KMS-11 (cell line): ENCODE data around the gene SLFN12L.
"Not testable (repeated sequence)": the region's sequence is repeated elsewhere in the genome, so short reads cannot be mapped to it uniquely, and the experiment has no call there.

ENCODE experiments used
- H2AFZ ChIP-seq: fragments of 200-600 bp; sonication (generic); 2 replicates; pipeline ENCODE4 v1.6.1; 2016; ENCODE audit warnings: antibody characterized with exemption, mixed run types, low read depth
- H3K27ac ChIP-seq: fragments of 200-600 bp; sonication (generic); 2 replicates; pipeline ENCODE4 v1.6.1; 2016; ENCODE audit warnings: mild to moderate bottlenecking, mixed run types
- H3K27me3 ChIP-seq: fragments of 200-600 bp; sonication (generic); 2 replicates; pipeline ENCODE4 v1.6.1; 2017; ENCODE audit warnings: mild to moderate bottlenecking, low read depth, mixed run types, moderate library complexity; ENCODE audit not compliant: insufficient read depth
- H3K36me3 ChIP-seq: fragments of 200-600 bp; sonication (generic); 2 replicates; pipeline ENCODE4 v1.6.1; 2017; ENCODE audit warnings: mild to moderate bottlenecking, mixed run types; ENCODE audit not compliant: insufficient read depth
- H3K4me1 ChIP-seq: fragments of 200-600 bp; sonication (generic); 2 replicates; pipeline ENCODE4 v1.6.1; 2016; ENCODE audit warnings: mild to moderate bottlenecking, low read depth, mixed run types; ENCODE audit not compliant: poor library complexity, severe bottlenecking
- H3K4me2 ChIP-seq: fragments of 200-600 bp; sonication (generic); 2 replicates; pipeline ENCODE4 v1.7.0; 2016; ENCODE audit warnings: mild to moderate bottlenecking, mixed run types
- H3K4me3 ChIP-seq: fragments of 200-600 bp; sonication (generic); IDR thresholded peaks from 2 replicates; pipeline ENCODE4 v1.6.1; 2017; ENCODE audit warnings: low read depth, low read length, mixed read lengths; ENCODE audit not compliant: insufficient read depth
- H3K79me2 ChIP-seq: fragments of 200-600 bp; sonication (generic); 2 replicates; pipeline ENCODE4 v1.6.1; 2016; ENCODE audit warnings: low read depth, mixed run types; ENCODE audit not compliant: insufficient read depth
- H3K9ac ChIP-seq: fragments of 200-600 bp; sonication (generic); 2 replicates; pipeline ENCODE4 v1.6.1; 2016; ENCODE audit warnings: mild to moderate bottlenecking, mixed run types
- H4K20me1 ChIP-seq: fragments of 200-600 bp; sonication (generic); 2 replicates; pipeline ENCODE4 v1.6.1; 2016; ENCODE audit warnings: mild to moderate bottlenecking, mixed run types; ENCODE audit not compliant: insufficient read depth
- CTCF ChIP-seq: fragments of 200-600 bp; sonication (generic); conservative IDR thresholded peaks from 2 replicates; pipeline ENCODE4 v1.6.1; 2017; ENCODE audit warnings: low read depth, mild to moderate bottlenecking, antibody characterized with exemption, low read length, moderate library complexity, mixed read lengths

The SLFN12L gene

GRCh38 chr17:35510052-35510451 lies 27.4 kb downstream of the SLFN12L start:
- Histone ChIP-seq H3K27ac (no peak overlapping the region), H3K4me1 (no peaks in the 10 kb centered on the region), H3K4me3 (no peak overlapping the region), H3K27me3 (no peaks in the 10 kb centered on the region), H3K36me3 (no peaks in the 10 kb centered on the region), H3K9ac (no peak overlapping the region), H3K79me2 (no peaks in the 10 kb centered on the region), H4K20me1 (no peaks in the 10 kb centered on the region), H3K4me2 (no peak overlapping the region), H2AFZ (no peak overlapping the region)
- TF ChIP-seq CTCF = no peak

- H3K27me3 ChIP-seq, H3K36me3 ChIP-seq, H3K4me1 ChIP-seq, H3K4me2 ChIP-seq, H3K27ac ChIP-seq, H2AFZ ChIP-seq, H3K9ac ChIP-seq, H3K4me3 ChIP-seq, H3K79me2 ChIP-seq, H4K20me1 ChIP-seq: not testable (repeated sequence)
These were observed 29.8 kb downstream of the SLFN12L start for GRCh38 chr17:35507714-35508113.

GRCh38 chr17:35499548-35499947 lies 37.9 kb downstream of the SLFN12L start:
- H3K27me3 ChIP-seq = no peaks in the 10 kb centered on the region
- no peak overlapping the region for H3K4me3 ChIP-seq
- H3K79me2 ChIP-seq = no peaks in the 10 kb centered on the region
- no peak overlapping the region for H3K9ac ChIP-seq
- no peak overlapping the region for H3K4me2 ChIP-seq
- H3K36me3 ChIP-seq = no peaks in the 10 kb centered on the region
- no peak overlapping the region for H3K27ac ChIP-seq
- H3K4me1 ChIP-seq = no peaks in the 10 kb centered on the region
- H4K20me1 ChIP-seq = no peaks in the 10 kb centered on the region
- H2AFZ ChIP-seq = no peak overlapping the region
- no peak for TF ChIP-seq CTCF

GRCh38 chr17:35498448-35499178 lies 38.9 kb downstream of the SLFN12L start:
- Histone ChIP-seq H3K27me3 (no peaks in the 10 kb centered on the region), H3K27ac (no peak overlapping the region), H4K20me1 (no peaks in the 10 kb centered on the region), H3K9ac (no peak overlapping the region), H3K4me3 (no peak overlapping the region), H3K4me2 (no peak overlapping the region), H3K4me1 (no peaks in the 10 kb centered on the region), H3K36me3 (no peaks in the 10 kb centered on the region), H3K79me2 (no peaks in the 10 kb centered on the region), H2AFZ (no peak overlapping the region)
- no peak for TF ChIP-seq CTCF

GRCh38 chr17:35496451-35497290 lies 40.8 kb downstream of the SLFN12L start:
- no peaks in the 10 kb centered on the region for H4K20me1 ChIP-seq
- no peaks in the 10 kb centered on the region for H3K36me3 ChIP-seq
- no peak overlapping the region for H2AFZ ChIP-seq
- H3K4me3 ChIP-seq = no peak overlapping the region
- no peaks in the 10 kb centered on the region for H3K79me2 ChIP-seq
- H3K27me3 ChIP-seq = no peaks in the 10 kb centered on the region
- H3K4me2 ChIP-seq = no peak overlapping the region
- no peak overlapping the region for H3K9ac ChIP-seq
- H3K27ac ChIP-seq = no peak overlapping the region
- H3K4me1 ChIP-seq = no peaks in the 10 kb centered on the region
- TF ChIP-seq CTCF = no peak
